DMS 273 (cell line): ENCODE results near the gene SIRPB2.
A peak's percentile ranks its signal among the peaks of the same experiment; 100 is the strongest.
"Not testable (repeated sequence)": the region's sequence is repeated elsewhere in the genome, so short reads cannot be mapped to it uniquely, and the experiment has no call there.

Experiments
- DNase-seq: peaks from one replicate; lab custom pipeline; 2025; ENCODE audit not compliant: unreplicated experiment; lab: John Stamatoyannopoulos, UW

The SIRPB2 gene

GRCh38 chr20:1500496-1500895, 9.3 kb upstream of the SIRPB2 start:
- no peak for DNase-seq

DNA sequence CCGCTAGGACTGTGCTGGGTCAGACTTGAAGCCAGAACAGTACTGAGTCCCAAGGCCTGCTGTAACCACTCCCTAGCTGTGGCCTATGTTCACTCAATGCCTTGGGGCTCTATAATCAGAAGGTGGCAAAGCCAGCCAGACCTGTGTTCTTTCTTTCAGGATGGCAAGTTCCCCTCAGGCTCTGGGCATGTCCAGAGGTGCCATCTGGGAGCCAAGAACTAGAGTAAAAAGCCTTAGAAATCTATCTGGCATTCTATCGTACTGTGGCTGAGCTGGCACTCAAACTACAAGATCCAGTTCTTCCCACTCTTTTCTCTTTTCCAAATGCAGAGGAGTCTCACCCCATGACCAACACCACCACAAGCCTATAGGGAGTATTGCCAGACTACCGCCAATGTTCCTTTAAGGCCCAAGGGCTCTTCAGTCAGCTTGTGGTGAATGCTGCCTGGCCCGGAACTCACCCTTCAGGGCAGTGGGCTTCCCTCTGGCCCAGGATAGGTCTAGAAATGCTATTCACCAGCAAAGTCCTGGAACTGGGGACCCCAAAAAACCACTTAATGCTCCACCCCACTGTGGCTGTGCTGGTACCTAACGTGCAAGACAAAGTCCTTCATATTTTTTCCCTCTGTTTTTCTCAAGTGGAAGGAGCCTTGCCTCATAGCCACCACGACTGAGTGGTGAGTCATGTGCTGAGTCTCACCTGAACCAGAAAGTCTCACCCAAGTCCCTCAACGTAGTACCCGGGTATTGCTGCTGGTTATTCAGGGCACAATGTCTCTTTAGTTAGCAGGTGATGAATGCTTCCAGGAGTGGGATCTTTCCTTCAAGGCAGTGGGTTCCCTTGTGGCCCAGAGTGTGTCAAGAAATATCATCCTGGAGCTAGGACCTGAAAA, 8.6 kb upstream of the SIRPB2 start:
- no peak for DNase-seq

GRCh38 chr20:1497371-1497770, 6.2 kb upstream of the SIRPB2 start:
- DNase-seq: not testable (repeated sequence)

GRCh38 chr20:1496930-1497329, 5.7 kb upstream of the SIRPB2 start:
- no peak for DNase-seq

GRCh38 chr20:1494436-1494835, 3.2 kb upstream of the SIRPB2 start:
- DNase-seq: no peak

GRCh38 chr20:1493536-1493935, 2.3 kb upstream of the SIRPB2 start:
- no peak for DNase-seq

DNA sequence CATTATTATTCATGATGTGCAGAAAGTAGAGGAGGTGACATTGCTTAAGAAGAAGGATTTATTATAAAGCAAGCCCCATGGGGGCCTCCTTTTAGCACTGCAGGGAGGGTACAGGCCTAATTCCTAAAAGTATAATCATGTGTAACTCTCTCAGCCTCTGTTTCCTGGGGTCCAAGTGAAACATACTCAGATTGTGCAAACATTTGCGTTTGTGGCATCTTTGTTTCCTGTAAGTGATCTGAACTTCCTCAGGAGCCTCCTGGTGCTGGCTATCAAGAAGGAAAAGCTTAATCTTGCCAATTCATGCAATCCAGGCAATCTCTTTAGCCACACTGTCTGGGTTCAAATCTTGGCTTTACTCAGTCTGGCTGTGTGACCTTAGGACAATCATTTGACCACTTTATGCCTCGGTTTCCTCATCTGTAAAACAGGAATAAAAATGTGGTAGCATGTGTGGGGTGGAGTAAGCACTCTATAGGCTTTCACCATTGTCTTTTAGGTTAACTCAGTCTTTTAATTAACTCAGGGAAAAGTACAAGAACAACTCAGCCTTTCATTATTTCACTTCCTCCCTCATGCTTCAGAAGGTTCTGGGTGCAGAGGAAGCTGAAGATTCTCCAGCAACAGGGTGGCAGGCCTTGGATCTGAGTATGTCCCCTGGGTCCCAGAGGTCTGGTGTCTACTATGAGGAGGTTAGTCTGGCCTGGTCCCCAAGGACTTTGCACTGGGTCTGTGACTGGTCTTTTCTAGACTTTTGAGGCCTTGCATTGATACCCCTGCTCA, 831 bp upstream of the SIRPB2 start:
- no peak for DNase-seq

DNA sequence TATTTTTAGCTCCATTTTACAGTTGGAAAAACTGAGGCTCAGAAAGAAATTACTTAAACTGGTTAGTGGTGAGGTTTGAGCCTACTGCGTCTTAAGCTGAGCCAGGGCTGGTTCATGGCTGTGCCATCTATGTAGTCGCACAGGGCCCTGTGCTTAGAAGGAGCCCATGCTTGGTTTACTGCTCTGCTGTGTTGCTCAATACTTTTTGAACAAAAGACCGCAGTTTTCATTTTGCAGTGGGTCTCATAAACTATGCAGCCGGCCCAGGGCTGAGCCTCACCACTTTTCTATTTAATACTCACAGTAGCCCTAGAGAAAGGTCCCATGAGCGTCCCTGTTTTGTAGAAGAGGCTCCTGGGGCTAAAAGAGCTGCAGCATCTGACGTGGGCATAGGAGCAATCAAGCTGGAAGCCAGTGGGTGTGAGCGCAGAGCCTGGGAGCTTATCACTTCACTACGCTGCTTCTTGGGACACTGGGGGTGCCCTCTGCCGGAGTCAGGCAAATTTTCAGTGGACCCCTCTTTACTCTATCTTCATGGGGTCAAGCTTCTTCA, 501 bp downstream of the SIRPB2 start:
- no peak for DNase-seq

GRCh38 chr20:1489764-1490436, 1.3 kb downstream of the SIRPB2 start:
- no peak for DNase-seq

DNA sequence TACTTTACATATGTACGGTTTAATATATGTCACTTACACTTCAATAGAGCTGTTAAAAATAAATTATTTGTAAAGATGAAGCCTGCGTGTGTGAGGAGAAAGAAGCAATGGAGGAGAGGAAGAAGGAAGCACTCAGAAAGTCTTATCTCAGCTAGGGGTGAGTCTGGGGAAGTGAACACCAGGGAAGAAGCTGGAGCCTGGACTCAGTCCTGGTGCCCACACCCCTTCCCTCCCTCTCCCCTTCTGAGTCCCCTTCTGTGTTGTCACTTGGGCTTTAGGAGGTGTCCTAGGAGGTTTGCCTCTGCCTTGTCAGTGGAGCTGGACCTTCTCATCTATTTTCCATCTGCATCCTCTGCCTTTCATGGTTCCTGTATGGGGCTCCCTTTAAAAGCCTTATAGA, 1.9 kb downstream of the SIRPB2 start:
- DNase-seq: no peak

DNA sequence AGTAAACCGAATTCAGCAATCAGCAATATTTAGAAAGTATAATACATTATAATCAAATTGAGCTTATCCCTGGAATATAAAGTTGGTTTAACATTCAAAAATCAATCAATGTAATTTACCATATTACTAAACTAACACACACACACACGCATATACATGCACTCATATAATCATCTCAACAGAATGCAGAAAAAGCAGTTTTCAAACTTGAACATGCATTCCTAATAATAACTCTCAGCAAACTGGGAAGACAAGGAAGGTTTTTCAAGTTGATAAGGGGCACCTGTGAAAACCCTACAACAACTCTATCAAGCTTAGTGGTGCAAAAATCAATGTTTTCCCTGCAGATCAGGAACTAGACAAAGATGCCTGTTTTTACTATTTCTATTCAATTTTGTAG, 4.7 kb downstream of the SIRPB2 start:
- DNase-seq: no peak

DNA sequence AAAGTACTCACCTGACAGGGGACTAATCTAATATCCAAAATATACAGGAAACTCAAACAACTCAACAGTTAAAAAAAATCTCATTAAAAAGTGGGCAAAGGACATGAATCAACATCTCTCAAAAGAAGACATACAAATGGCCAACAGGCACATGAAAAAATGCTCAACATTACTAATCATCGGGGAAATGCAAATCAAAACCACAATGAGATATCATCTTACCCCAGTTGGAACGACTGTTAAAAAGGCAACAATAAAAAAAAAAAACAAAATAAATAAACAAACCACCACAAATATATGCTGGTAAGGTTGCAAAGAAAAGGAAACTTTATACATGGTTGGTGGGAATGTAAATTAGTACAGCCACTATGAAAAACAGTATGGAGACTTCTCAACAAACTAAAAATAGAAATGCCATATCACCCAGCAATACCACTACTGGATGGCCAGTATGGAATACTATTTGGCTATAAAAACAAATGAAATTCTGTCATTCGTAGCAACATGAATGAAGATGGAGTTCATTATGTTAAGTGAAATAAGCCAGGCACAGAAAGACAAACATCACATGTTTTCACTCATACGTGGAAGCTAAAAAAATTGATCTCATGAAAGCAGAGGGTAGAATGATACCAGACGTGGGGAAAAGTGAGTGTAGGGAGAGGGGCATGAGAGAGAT, 6.6 kb downstream of the SIRPB2 start:
- no peak for DNase-seq

- DNase-seq: no peak
These were observed 11.2 kb downstream of the SIRPB2 start for GRCh38 chr20:1479831-1480595.

GRCh38 chr20:1478566-1478965, 12.7 kb downstream of the SIRPB2 start:
- no peak for DNase-seq

GRCh38 chr20:1477896-1478490, 13.2 kb downstream of the SIRPB2 start:
- DNase-seq: no peak

DNA sequence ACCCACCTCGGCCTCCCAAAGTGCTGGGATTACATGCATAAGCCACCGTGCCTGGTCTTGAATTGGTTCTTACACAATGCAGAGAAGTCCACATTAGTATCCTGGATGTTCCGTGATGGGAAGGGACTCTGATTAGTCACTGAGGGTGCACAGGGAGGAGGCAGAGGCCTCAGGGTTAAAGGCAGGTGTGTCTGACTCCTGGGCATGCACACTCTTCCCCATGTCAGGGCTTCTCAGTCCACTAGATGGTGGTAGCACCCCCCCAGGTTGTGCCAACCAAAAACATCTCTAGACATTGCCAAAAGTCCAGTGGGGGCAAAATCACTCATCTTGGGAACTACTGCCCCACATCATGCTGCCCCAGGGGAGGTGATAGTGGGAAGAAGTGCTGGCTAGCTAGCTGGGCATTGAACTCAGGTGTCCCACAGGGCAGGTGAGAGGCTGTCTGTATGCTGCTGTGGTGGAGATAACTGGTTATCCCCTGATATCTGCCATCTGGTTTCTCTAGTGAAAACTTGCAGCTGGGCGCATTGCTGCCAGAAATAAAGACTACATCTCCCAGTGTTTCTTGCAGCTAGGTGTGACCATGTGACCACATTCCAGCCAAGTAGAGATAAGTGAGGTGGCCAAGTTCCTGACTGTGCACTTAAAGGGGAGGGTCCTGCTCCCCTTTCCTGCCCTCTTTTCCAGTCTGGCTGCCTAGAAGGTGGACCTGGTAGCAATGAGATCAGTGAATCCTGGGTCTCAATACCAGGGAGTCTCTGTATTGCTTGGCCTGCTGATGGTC, 16.2 kb downstream of the SIRPB2 start:
- DNase-seq: peak; percentile 29

DNA sequence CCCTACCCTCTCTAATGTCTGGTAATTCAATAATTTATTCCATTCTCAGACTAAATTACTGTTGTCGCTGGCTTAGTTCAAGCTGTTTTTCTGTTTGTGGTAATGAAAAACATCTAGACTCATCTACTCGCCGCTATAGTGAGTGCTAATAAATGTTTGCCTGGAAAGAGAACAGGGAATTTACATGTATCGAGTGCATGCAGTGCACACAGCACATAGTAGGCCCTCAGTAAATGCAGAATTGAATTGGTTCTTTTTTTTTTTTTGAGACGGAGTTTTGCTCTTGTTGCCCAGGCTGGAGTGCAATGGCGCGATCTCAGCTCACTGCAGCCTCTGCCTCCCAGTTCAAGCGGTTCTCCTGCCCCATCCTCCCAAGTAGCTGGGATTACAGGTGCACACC, 16.9 kb downstream of the SIRPB2 start:
- DNase-seq: no peak

DNA sequence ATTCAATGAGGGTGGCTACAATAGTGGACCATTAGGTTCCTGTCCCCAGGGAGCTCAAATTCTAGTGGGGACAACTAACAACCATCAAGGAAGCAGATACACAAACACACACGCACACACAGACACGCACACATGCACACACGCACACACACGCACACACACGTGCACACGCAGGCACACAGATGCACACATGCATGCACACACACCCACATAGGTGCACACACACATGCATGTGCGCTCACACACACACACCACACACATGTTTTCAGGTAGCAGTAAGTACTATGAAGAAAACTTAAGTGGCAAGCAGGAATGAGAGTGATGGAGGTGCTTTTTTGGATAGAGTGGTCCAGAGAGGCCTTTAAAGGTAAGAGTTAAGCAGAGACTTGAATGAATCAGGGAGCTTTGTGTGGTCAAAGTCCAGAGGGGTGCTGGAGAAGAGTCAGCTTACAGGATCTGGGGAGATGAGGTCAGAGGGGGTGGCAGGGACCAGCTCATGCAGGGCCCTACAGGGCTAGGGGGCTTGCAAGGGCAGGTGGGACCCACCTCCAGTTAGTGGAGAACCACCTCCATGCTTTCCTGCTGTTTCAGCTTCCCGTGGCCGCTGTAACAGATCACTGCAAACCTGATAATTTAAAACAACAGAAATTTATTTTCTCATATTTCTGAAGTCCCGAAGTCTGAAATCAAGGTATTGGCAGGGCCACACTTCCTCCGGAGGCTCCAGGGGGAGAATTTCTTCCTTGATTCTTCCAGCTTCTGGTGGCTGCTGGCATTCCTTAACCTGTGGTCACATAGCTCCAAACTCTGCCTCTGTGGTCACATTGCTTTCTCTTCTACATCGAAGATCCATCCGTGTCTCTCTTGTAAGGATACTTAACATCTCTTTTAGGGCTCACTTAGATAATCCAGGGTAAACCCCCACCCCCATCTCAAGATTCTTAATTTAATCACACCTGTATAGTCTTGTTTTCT, 17.7 kb downstream of the SIRPB2 start:
- DNase-seq: no peak
